Astrocyte of the cerebellum (primary cell): ENCODE results near the gene PGPEP1.

ENCODE experiments used
- DNase-seq: peaks from one replicate; pipeline ENCODE4 v3.0.0-alpha.2; 2011; ENCODE audit warnings: low read depth
- H3K4me3 ChIP-seq: 2 replicates; pipeline ENCODE4 v1.5.1; 2011; ENCODE audit warnings: mild to moderate bottlenecking, low read depth, low read length, moderate library complexity
- in situ Hi-C: cut with HindIII; loops from 2 replicates; pipeline ENCODE4 v1.10.0; 2017; ENCODE audit warnings: low sequenced_read_pairs
- TF ChIP-seq, protein P1 (sequence below): IDR thresholded peaks from 2 replicates; pipeline ENCODE4 v1.5.1; 2012; ENCODE audit warnings: low read length, low read depth, moderate library complexity, mild to moderate bottlenecking; ENCODE audit errors: missing control alignments

The PGPEP1 gene

GRCh38 chr19:18311502-18312091, 28.8 kb upstream of the PGPEP1 start:
- in situ Hi-C loops, result no loop called here

DNA sequence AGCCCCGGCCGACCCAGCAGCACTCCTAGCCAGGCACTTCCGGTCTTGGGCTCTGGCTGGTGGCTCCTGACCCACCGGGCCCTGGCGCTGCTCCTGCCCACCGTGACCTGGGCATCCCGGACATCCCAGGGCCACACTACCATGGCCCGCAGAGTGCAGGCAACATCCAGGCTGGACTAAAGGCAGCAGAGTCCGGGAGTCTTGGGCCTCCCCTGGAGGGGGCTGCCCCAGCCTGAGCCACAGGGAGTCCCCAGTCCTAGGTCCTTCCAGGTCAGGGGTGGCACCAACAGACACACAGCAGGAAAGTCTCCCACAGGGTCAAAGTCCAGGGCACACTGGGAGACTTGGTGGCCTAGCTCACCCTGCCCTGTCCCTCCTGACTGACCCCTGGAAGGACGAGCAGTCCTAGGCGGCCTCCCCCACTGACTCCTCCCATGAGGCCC, 28.3 kb upstream of the PGPEP1 start:
- no peak overlapping the region for H3K4me3 ChIP-seq
- TF ChIP-seq, protein P1, sequence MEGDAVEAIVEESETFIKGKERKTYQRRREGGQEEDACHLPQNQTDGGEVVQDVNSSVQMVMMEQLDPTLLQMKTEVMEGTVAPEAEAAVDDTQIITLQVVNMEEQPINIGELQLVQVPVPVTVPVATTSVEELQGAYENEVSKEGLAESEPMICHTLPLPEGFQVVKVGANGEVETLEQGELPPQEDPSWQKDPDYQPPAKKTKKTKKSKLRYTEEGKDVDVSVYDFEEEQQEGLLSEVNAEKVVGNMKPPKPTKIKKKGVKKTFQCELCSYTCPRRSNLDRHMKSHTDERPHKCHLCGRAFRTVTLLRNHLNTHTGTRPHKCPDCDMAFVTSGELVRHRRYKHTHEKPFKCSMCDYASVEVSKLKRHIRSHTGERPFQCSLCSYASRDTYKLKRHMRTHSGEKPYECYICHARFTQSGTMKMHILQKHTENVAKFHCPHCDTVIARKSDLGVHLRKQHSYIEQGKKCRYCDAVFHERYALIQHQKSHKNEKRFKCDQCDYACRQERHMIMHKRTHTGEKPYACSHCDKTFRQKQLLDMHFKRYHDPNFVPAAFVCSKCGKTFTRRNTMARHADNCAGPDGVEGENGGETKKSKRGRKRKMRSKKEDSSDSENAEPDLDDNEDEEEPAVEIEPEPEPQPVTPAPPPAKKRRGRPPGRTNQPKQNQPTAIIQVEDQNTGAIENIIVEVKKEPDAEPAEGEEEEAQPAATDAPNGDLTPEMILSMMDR, result no peak
- no peak for DNase-seq
- in situ Hi-C loops, result no loop called here

More at GRCh38 chr19:18311502-18312091, 28.8 kb upstream of the PGPEP1 start:
- no peak for DNase-seq
- TF ChIP-seq, protein P1, result no peak
- H3K4me3 ChIP-seq, result no peak overlapping the region

DNA sequence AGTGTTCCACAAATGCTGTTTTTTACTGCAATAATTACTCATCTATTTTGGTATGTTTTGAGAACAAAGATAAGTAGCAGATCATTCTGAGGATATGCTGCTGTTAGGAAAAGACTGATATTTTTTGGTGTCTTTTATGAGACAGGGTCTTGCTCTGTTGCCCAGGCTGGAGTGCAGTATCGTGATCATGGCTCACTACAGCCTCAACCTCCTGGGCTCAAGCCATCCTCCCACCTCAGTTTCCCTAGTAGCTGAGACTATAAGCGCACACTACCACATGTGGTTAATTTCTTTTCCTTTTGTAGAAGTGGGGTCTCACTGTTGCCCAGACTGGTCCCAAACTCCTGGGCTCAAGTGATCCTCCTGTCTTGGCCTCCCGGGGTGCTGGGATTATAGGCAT, 27.0 kb upstream of the PGPEP1 start:
- in situ Hi-C loops, result no loop called here
- DNase-seq, result no peak
- no peak overlapping the region for H3K4me3 ChIP-seq
- TF ChIP-seq, protein P1, result no peak

- no peak overlapping the region for H3K4me3 ChIP-seq
- DNase-seq, result no peak
- TF ChIP-seq, protein P1, result no peak
Measured at GRCh38 chr19:18317961-18318800, 22.2 kb upstream of the PGPEP1 start.

DNA sequence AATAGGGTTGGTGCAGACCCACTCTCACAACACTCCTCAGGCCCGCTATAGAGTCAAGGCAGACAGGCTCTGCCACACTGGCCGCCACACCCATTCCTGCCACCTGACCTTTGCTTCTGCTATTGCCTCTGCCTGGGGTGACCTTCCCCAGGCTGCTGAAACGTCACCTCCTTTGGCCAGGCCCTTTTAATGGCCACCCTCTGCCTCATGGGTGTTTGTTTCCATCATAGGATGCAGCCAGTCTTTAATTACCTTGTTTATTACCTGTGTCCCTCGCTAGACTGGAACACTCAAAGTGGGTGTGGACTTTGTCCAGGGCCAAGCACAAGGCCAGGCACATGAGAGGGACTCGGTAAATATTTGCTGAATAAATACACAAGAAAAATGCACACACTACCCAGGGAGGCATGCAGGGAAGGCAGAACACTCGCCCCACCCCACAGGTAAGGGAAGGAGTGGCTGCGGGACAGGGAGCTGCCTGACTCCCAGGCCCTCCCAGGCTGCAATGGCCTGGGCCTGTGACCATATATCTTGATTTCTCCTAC, 20.7 kb upstream of the PGPEP1 start:
- no peak for DNase-seq
- no peak overlapping the region for H3K4me3 ChIP-seq
- in situ Hi-C loops, result no loop called here
- TF ChIP-seq, protein P1, result no peak

More at GRCh38 chr19:18317961-18318800, 22.2 kb upstream of the PGPEP1 start:
- in situ Hi-C loops, result no loop called here

DNA sequence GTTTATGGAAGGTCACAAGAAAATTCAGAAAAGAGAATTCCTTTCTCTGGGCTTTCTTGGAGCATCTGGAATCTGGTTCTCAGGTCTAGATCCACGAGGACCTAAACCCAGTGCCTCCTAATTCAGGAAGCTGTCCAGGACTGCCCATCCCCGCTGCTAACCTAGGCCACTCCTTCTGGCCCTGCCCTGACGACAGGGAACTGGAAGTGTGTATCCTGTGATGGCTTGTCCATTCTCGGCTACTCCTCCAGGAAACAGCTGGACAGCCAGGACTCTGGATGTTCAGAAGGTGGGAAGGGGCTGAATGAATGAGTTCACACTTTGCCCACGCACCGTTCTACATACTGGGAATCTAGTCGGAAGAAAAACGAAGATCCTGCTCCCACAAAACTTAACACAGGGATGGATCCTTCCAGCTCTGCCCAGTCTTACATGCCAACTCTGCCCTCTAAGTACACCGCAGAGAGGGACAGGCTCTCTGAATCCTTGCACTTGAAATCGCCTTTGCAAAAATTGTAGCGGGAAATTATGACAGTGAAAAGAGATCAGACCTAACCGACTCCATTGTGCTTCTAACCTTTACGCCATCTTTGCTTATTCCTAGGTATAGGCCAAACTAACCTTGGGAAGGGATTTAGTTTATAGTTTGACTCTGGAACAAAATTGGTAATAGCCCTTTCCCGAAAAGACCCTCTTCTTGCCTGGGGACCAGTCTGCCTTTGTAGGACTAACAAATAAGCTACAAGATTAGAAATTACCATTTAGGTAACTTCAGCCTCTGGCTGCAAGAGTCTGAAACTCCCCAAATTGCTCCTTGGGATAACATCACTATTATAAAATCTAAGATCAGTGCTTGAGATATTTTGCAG, 19.3 kb upstream of the PGPEP1 start:
- in situ Hi-C loops, result no loop called here
- TF ChIP-seq, protein P1, result no peak
- no peak for DNase-seq
- no peak overlapping the region for H3K4me3 ChIP-seq
